ENCODE measurements around the gene TRMT2B. TPM values are rescaled to one million over a fixed set of nuclear protein-coding genes. Genes with fewer than 3 reads are reported as not detected.

TRMT2B gene, protein sequence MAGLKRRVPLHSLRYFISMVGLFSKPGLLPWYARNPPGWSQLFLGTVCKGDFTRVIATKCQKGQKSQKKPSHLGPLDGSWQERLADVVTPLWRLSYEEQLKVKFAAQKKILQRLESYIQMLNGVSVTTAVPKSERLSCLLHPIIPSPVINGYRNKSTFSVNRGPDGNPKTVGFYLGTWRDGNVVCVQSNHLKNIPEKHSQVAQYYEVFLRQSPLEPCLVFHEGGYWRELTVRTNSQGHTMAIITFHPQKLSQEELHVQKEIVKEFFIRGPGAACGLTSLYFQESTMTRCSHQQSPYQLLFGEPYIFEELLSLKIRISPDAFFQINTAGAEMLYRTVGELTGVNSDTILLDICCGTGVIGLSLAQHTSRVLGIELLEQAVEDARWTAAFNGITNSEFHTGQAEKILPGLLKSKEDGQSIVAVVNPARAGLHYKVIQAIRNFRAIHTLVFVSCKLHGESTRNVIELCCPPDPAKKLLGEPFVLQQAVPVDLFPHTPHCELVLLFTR
- total RNA-seq (2021; ENCODE audit: unreplicated experiment) (39.7 TPM), Bru-seq, nascent RNA (percentile 81 among the genes with signal in this experiment), BruChase-seq, experiment 1, labeled RNA remaining after a 2-hour chase (percentile 91 among the genes with signal in this experiment), BruChase-seq, experiment 2, labeled RNA remaining after a 6-hour chase (percentile 90 among the genes with signal in this experiment)
- polyA plus RNA-seq (2012; ENCODE audit: insufficient read length), result 15.8 TPM
- long read RNA-seq, transcript TRMT2B-206 (13 exons, 3,106 nt), result major isoform, 10 of 73 reads
- long read RNA-seq, partial matches to known transcripts, result 3 of 73 reads
- long read RNA-seq, other reads (novel, unspliced or antisense), result 60 of 73 reads

- H3K27me3 ChIP-seq (ENCODE audit: control insufficient read depth, insufficient read depth, low read length), result no peaks in the 10 kb centered on the region
- peaks cover 9% of the 10 kb centered on the region; the same call in 1 of the 2 replicates for H3K4me1 ChIP-seq (ENCODE audit: control insufficient read depth, insufficient read depth, low read length)
- CTCF ChIA-PET, result no interaction called here
- peak within 1 kb of the TSS; percentile 97 for H3K27ac ChIP-seq (ENCODE audit: low read length)
- peak; percentile 99 for ATAC-seq
- peak within 1 kb of the TSS; percentile 82 to 94 for H3K4me3 ChIP-seq (ENCODE audit: low read depth in 2 of 2, low read length in 2 of 2)
- peak; percentile 67 for DNase-seq (ENCODE audit: low read depth, low spot score)
- no peaks in the 10 kb centered on the region for H3K9me3 ChIP-seq (ENCODE audit: control insufficient read depth, insufficient read depth, low read depth, low read length)
- no peaks in the 10 kb centered on the region for H3K36me3 ChIP-seq (ENCODE audit: control insufficient read depth, insufficient read depth, low read length)
- peak; percentile 76 for TF ChIP-seq TCF7L2 (IDR thresholded peaks at IDR 0.05; ENCODE audit: low read depth, low read length)
- no peak for TF ChIP-seq REST (IDR thresholded peaks at IDR 0.05; ENCODE audit: insufficient read depth in 1 of 2, low read depth in 2 of 2, low read length in 1 of 2)
- TF ChIP-seq POLR2AphosphoS5 (IDR thresholded peaks at IDR 0.05; ENCODE audit: low read depth, low read length), result peak; percentile 87
- POLR2A ChIA-PET, result no interaction called here
- BruUV-seq (replicated peaks), result TSS peak; percentile 86
- in situ Hi-C loops (cut with HindIII; ENCODE audit: low pct_unique_long_range_greater_than_20kb, low sequenced_read_pairs), result no loop called here
- intact Hi-C loops (cut with micrococcal nuclease; ENCODE audit: unreplicated experiment), result no loop called here
Measured at GRCh38 chrX:101051549-101052302, at the start of gene TRMT2B. Gene TRMT2B, minus strand, starts transcription at chrX:101052111. Its CDS starts 9,822 bp downstream, at chrX:101042289.

DNA sequence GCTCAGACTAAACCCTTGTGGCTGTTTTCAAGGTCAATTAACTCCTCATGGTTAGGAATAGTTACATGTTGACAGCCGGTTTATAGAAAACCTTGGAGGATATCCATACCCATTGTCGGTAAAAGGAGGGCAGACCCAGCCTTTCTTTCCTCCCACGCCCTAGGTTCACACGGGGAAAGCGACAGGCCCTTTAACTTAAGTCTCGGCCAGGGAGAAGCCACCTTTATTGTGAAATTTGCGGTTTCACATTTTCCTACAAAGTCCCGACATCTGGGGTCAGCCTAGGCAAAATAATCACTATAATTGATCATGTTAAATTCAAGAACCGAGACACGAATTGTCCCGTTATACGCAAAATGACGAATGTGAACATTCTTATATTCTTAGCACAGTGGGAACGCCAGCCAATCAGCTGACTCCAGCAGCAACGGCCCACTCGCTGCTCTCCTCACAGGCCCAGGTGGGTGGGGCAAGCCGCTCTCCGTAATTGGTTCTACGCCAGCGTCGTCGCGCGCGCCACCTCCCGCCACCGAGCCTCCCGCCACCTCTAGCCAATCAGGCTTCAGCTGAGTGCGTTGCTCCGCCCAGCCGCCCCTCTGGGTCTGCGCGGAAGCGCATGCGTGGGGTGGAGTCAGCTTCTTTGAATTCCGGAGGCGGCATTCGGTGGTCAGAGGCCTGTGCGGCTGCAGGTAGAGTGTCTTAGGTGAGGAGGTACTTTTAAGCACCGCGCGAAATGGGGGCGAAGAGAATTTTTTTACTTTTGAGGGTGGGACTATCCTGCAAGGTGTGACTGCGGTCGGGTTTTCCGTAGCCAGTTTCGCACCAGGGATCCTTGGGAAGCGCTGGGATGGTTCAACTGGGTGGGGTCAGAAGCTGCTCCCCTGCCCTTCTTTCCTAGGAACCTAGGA is 45.9 kb upstream of the TRMT2B start, which contains the start of gene CENPI:
TSS of gene CENPI (plus strand) at position 659 of the 908 bp plus-strand sequence. CDS start 2,867 bp downstream, outside the sequence.
- no peaks in the 10 kb centered on the region for H3K27me3 ChIP-seq (ENCODE audit: control insufficient read depth, insufficient read depth, low read length)
- H3K4me1 ChIP-seq (ENCODE audit: control insufficient read depth, insufficient read depth, low read length), result peaks cover 14% of the 10 kb centered on the region; the same call in 1 of the 2 replicates
- H3K4me3 ChIP-seq (ENCODE audit: low read depth in 2 of 2, low read length in 2 of 2), result peak within 1 kb of the TSS; percentile 76 to 98
- peak; percentile 99 for ATAC-seq
- ChIA-PET CTCF (interaction anchor here (0.6 kb wide), 1 partner anchor 38 kb away, joined by 3 read pairs; no protein-coding TSS in a partner anchor), POLR2A (interaction anchor here (0.6 kb wide), 2 partner anchors 21 to 59 kb away, joined by 3 to 5 read pairs; no protein-coding TSS in a partner anchor)
- 0 out of 2 replicates have a peak, but pooled peaks cover 6% of the 10 kb centered on the region for H3K36me3 ChIP-seq (ENCODE audit: control insufficient read depth, insufficient read depth, low read length)
- DNase-seq (ENCODE audit: low read depth, low spot score), result peak; percentile 81
- intact Hi-C loops (cut with micrococcal nuclease; ENCODE audit: unreplicated experiment) (no loop called here), in situ Hi-C loops (cut with HindIII; ENCODE audit: low pct_unique_long_range_greater_than_20kb, low sequenced_read_pairs) (no loop called here)
- TF ChIP-seq SIN3A (IDR thresholded peaks at IDR 0.05; ENCODE audit: borderline replicate concordance, insufficient read depth, low read depth, low read length) (peak; percentile 87), TCF7L2 (IDR thresholded peaks at IDR 0.05; ENCODE audit: low read depth, low read length) (no peak), CTCF (IDR thresholded peaks at IDR 0.05) (no peak), POLR2AphosphoS5 (IDR thresholded peaks at IDR 0.05; ENCODE audit: low read depth, low read length) (peak; percentile 96), REST (IDR thresholded peaks at IDR 0.05; ENCODE audit: insufficient read depth in 1 of 2, low read depth in 2 of 2, low read length in 1 of 2) (no peak)
- no peaks in the 10 kb centered on the region for H3K9me3 ChIP-seq (ENCODE audit: control insufficient read depth, insufficient read depth, low read depth, low read length)
- peak within 1 kb of the TSS; percentile 92 for H3K27ac ChIP-seq (ENCODE audit: low read length)
- BruUV-seq (replicated peaks), result TSS peak; percentile 96

Data from Panc1 (cell line).